ENCODE measurements around the gene MARCHF2. TPM values are rescaled to one million over a fixed set of nuclear protein-coding genes. Genes with fewer than 3 reads are reported as not detected.

Gene MARCHF2
- total RNA-seq, 1 experiment from 2014 or later = 20.2 TPM

DNA sequence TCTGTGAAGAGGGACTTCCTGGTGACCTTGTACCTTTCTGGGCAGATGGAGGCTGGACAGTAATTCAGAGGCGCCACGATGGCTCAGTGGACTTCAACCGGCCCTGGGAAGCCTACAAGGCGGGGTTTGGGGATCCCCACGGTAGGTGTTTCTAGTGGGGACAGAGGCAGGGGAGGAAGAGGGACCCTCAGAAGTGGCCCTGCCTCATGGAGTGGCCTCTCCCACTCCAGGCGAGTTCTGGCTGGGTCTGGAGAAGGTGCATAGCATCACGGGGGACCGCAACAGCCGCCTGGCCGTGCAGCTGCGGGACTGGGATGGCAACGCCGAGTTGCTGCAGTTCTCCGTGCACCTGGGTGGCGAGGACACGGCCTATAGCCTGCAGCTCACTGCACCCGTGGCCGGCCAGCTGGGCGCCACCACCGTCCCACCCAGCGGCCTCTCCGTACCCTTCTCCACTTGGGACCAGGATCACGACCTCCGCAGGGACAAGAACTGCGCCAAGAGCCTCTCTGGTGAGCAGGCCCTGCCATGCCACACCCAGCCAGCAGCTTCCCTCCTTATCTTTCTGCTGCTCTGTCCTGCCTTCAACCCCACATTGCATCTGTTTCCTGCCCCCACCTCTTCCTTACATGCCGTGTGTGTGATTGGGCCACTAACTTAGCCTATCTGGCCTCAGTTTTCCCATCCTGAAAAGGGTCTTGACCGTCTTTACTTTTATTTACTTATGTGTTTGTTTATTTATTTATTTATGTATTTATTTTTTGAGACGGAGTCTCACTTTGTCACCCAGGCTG, 41.9 kb upstream of the MARCHF2 start:
- Mint-ChIP-seq H3K4me3 (no peak overlapping the region), H3K9me3 (0 out of 2 replicates have a peak, but pooled peaks cover under 1% of the 10 kb centered on the region), H3K27me3 (ENCODE audit: low read depth) (peaks cover 19% of the 10 kb centered on the region), H3K27ac (no peak overlapping the region), H3K36me3 (peaks cover 10% of the 10 kb centered on the region), H3K4me1 (peaks cover 18% of the 10 kb centered on the region)
- POLR2A ChIA-PET = no interaction called here
- DNase-seq (ENCODE audit: low spot score) (no peak), ATAC-seq (no peak)
- TF ChIP-seq, protein P1, sequence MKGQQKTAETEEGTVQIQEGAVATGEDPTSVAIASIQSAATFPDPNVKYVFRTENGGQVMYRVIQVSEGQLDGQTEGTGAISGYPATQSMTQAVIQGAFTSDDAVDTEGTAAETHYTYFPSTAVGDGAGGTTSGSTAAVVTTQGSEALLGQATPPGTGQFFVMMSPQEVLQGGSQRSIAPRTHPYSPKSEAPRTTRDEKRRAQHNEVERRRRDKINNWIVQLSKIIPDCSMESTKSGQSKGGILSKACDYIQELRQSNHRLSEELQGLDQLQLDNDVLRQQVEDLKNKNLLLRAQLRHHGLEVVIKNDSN (CRISPR knock-in tag; IDR thresholded peaks at IDR 0.05) = no peak
- TF ChIP-seq SMAD4 (CRISPR knock-in tag; IDR thresholded peaks at IDR 0.05) (no peak), CREB1 (CRISPR knock-in tag; IDR thresholded peaks at IDR 0.05) (no peak), NR1H2 (CRISPR knock-in tag; IDR thresholded peaks at IDR 0.05) (no peak), ELF4 (CRISPR knock-in tag; IDR thresholded peaks at IDR 0.05; ENCODE audit: low read depth) (no peak), ESRRA (CRISPR knock-in tag; IDR thresholded peaks at IDR 0.05; ENCODE audit: borderline replicate concordance) (no peak), SP1 (CRISPR knock-in tag; conservative IDR thresholded peaks at IDR 0.05) (no peak), ZNF219 (CRISPR knock-in tag; IDR thresholded peaks at IDR 0.05; ENCODE audit: borderline replicate concordance) (no peak), ZNF671 (CRISPR knock-in tag; IDR thresholded peaks at IDR 0.05) (no peak), RORB (CRISPR knock-in tag; IDR thresholded peaks at IDR 0.05) (no peak), JAZF1 (CRISPR knock-in tag; IDR thresholded peaks at IDR 0.05) (no peak), FOXP1 (CRISPR knock-in tag; IDR thresholded peaks at IDR 0.05; ENCODE audit: borderline replicate concordance) (no peak)
- TF ChIP-seq, protein P2, sequence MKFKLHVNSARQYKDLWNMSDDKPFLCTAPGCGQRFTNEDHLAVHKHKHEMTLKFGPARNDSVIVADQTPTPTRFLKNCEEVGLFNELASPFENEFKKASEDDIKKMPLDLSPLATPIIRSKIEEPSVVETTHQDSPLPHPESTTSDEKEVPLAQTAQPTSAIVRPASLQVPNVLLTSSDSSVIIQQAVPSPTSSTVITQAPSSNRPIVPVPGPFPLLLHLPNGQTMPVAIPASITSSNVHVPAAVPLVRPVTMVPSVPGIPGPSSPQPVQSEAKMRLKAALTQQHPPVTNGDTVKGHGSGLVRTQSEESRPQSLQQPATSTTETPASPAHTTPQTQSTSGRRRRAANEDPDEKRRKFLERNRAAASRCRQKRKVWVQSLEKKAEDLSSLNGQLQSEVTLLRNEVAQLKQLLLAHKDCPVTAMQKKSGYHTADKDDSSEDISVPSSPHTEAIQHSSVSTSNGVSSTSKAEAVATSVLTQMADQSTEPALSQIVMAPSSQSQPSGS (CRISPR knock-in tag; IDR thresholded peaks at IDR 0.05; ENCODE audit: borderline replicate concordance, low read depth) = no peak
- TF ChIP-seq, protein P3, sequence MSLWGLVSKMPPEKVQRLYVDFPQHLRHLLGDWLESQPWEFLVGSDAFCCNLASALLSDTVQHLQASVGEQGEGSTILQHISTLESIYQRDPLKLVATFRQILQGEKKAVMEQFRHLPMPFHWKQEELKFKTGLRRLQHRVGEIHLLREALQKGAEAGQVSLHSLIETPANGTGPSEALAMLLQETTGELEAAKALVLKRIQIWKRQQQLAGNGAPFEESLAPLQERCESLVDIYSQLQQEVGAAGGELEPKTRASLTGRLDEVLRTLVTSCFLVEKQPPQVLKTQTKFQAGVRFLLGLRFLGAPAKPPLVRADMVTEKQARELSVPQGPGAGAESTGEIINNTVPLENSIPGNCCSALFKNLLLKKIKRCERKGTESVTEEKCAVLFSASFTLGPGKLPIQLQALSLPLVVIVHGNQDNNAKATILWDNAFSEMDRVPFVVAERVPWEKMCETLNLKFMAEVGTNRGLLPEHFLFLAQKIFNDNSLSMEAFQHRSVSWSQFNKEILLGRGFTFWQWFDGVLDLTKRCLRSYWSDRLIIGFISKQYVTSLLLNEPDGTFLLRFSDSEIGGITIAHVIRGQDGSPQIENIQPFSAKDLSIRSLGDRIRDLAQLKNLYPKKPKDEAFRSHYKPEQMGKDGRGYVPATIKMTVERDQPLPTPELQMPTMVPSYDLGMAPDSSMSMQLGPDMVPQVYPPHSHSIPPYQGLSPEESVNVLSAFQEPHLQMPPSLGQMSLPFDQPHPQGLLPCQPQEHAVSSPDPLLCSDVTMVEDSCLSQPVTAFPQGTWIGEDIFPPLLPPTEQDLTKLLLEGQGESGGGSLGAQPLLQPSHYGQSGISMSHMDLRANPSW (CRISPR knock-in tag; conservative IDR thresholded peaks at IDR 0.05; ENCODE audit: low read depth) = no peak
- TF ChIP-seq, protein P4, sequence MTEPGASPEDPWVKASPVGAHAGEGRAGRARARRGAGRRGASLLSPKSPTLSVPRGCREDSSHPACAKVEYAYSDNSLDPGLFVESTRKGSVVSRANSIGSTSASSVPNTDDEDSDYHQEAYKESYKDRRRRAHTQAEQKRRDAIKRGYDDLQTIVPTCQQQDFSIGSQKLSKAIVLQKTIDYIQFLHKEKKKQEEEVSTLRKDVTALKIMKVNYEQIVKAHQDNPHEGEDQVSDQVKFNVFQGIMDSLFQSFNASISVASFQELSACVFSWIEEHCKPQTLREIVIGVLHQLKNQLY (CRISPR knock-in tag; IDR thresholded peaks at IDR 0.05) = no peak
- TF ChIP-seq, protein P5, sequence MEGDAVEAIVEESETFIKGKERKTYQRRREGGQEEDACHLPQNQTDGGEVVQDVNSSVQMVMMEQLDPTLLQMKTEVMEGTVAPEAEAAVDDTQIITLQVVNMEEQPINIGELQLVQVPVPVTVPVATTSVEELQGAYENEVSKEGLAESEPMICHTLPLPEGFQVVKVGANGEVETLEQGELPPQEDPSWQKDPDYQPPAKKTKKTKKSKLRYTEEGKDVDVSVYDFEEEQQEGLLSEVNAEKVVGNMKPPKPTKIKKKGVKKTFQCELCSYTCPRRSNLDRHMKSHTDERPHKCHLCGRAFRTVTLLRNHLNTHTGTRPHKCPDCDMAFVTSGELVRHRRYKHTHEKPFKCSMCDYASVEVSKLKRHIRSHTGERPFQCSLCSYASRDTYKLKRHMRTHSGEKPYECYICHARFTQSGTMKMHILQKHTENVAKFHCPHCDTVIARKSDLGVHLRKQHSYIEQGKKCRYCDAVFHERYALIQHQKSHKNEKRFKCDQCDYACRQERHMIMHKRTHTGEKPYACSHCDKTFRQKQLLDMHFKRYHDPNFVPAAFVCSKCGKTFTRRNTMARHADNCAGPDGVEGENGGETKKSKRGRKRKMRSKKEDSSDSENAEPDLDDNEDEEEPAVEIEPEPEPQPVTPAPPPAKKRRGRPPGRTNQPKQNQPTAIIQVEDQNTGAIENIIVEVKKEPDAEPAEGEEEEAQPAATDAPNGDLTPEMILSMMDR (IDR thresholded peaks at IDR 0.05) = no peak
- TF ChIP-seq, protein P6, sequence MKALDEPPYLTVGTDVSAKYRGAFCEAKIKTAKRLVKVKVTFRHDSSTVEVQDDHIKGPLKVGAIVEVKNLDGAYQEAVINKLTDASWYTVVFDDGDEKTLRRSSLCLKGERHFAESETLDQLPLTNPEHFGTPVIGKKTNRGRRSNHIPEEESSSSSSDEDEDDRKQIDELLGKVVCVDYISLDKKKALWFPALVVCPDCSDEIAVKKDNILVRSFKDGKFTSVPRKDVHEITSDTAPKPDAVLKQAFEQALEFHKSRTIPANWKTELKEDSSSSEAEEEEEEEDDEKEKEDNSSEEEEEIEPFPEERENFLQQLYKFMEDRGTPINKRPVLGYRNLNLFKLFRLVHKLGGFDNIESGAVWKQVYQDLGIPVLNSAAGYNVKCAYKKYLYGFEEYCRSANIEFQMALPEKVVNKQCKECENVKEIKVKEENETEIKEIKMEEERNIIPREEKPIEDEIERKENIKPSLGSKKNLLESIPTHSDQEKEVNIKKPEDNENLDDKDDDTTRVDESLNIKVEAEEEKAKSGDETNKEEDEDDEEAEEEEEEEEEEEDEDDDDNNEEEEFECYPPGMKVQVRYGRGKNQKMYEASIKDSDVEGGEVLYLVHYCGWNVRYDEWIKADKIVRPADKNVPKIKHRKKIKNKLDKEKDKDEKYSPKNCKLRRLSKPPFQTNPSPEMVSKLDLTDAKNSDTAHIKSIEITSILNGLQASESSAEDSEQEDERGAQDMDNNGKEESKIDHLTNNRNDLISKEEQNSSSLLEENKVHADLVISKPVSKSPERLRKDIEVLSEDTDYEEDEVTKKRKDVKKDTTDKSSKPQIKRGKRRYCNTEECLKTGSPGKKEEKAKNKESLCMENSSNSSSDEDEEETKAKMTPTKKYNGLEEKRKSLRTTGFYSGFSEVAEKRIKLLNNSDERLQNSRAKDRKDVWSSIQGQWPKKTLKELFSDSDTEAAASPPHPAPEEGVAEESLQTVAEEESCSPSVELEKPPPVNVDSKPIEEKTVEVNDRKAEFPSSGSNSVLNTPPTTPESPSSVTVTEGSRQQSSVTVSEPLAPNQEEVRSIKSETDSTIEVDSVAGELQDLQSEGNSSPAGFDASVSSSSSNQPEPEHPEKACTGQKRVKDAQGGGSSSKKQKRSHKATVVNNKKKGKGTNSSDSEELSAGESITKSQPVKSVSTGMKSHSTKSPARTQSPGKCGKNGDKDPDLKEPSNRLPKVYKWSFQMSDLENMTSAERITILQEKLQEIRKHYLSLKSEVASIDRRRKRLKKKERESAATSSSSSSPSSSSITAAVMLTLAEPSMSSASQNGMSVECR (CRISPR knock-in tag; IDR thresholded peaks at IDR 0.05; ENCODE audit: borderline replicate concordance) = no peak
- TF ChIP-seq, protein P7, sequence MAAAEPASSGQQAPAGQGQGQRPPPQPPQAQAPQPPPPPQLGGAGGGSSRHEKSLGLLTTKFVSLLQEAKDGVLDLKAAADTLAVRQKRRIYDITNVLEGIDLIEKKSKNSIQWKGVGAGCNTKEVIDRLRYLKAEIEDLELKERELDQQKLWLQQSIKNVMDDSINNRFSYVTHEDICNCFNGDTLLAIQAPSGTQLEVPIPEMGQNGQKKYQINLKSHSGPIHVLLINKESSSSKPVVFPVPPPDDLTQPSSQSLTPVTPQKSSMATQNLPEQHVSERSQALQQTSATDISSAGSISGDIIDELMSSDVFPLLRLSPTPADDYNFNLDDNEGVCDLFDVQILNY (CRISPR knock-in tag; IDR thresholded peaks at IDR 0.05) = no peak
- CTCF ChIA-PET = interaction anchor here (0.6 to 2.2 kb wide), 2 partner anchors 17 to 19 kb away, joined by 5 to 8 read pairs; partner anchors contain the start of gene RAB11B

Measured in WTC11 (cell line).